ENCODE measurements around the gene SLC25A36.

Gene SLC25A36

GRCh38 chr3:140920029-140920428 lies 21.6 kb upstream of the SLC25A36 start:
- H3K9me3 ChIP-seq, result no peaks in the 10 kb centered on the region
- no peak for TF ChIP-seq CTCF (IDR thresholded peaks at IDR 0.05)
- H3K27me3 ChIP-seq, result peaks cover 0 to 13% of the 10 kb centered on the region in 2 donors
- H3K27ac ChIP-seq, result no peak overlapping the region
- no peaks in the 10 kb centered on the region for H3K36me3 ChIP-seq
- intact Hi-C loops (cut with DNase I; ENCODE audit: low total_unique reads), result no loop called here
- DNase-seq, result no peak
- H3K4me1 ChIP-seq, result no peaks in the 10 kb centered on the region
- no peak overlapping the region for H3K4me3 ChIP-seq

- intact Hi-C loops (cut with DNase I; ENCODE audit: low total_unique reads), result no loop called here
- H3K4me3 ChIP-seq, result no peak overlapping the region
- no peak overlapping the region for H3K27ac ChIP-seq
- no peaks in the 10 kb centered on the region for H3K4me1 ChIP-seq
- peaks cover 0 to 4% of the 10 kb centered on the region in 2 donors for H3K27me3 ChIP-seq
- no peaks in the 10 kb centered on the region for H3K36me3 ChIP-seq
- no peak for DNase-seq
- H3K9me3 ChIP-seq, result no peaks in the 10 kb centered on the region
- no peak for TF ChIP-seq CTCF (IDR thresholded peaks at IDR 0.05)
Observed at GRCh38 chr3:140922634-140923033, 19.0 kb upstream of the SLC25A36 start.

- Histone ChIP-seq H3K27ac (no peak overlapping the region), H3K27me3 (no peaks in the 10 kb centered on the region), H3K4me1 (no peaks in the 10 kb centered on the region), H3K36me3 (no peaks in the 10 kb centered on the region), H3K9me3 (no peaks in the 10 kb centered on the region), H3K4me3 (no peak overlapping the region)
- DNase-seq, result no peak
- TF ChIP-seq CTCF (IDR thresholded peaks at IDR 0.05), result no peak
- intact Hi-C loops (cut with DNase I; ENCODE audit: low total_unique reads), result no loop called here
Observed at GRCh38 chr3:140924097-140924873, 17.4 kb upstream of the SLC25A36 start.

- Histone ChIP-seq H3K27ac (no peak overlapping the region), H3K27me3 (peaks cover 0 to 7% of the 10 kb centered on the region in 2 donors), H3K4me3 (no peak overlapping the region), H3K4me1 (no peaks in the 10 kb centered on the region), H3K9me3 (no peaks in the 10 kb centered on the region), H3K36me3 (no peaks in the 10 kb centered on the region)
- DNase-seq, result no peak
- no peak for TF ChIP-seq CTCF (IDR thresholded peaks at IDR 0.05)
- intact Hi-C loops (cut with DNase I; ENCODE audit: low total_unique reads), result no loop called here
Observed at GRCh38 chr3:140927279-140928069, 14.2 kb upstream of the SLC25A36 start.

GRCh38 chr3:140929446-140929845 lies 12.2 kb upstream of the SLC25A36 start:
- intact Hi-C loops (cut with DNase I; ENCODE audit: low total_unique reads), result no loop called here
- H3K36me3 ChIP-seq, result no peaks in the 10 kb centered on the region
- H3K27me3 ChIP-seq, result peaks cover 0 to 9% of the 10 kb centered on the region in 2 donors
- no peak overlapping the region for H3K27ac ChIP-seq
- H3K9me3 ChIP-seq, result no peaks in the 10 kb centered on the region
- H3K4me3 ChIP-seq, result no peak overlapping the region
- DNase-seq, result no peak
- no peak for TF ChIP-seq CTCF (IDR thresholded peaks at IDR 0.05)
- no peaks in the 10 kb centered on the region for H3K4me1 ChIP-seq

Data from tibial artery (tissue), 4 donors.